ENCODE measurements around the gene HPS1.

DNA sequence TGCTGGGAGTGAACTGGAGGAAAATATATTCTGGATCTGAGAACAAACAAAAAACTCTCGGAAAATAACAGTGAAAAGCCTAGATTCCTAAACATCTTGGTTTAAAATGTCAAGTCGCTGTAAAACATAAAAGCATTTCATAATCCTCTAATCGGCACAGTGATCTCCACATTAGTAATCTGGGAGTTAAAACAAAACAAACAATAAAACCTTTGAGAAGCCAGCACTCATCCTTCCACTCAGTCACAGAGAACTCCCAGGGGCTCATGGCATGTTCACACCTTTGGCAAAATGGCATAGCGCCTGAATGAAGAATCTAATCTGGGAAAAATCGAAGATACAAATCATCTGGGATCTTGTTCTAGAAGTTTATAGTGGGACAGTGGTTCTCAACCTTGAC lies 24.1 kb upstream of the HPS1 start:
- TF ChIP-seq, protein P1, sequence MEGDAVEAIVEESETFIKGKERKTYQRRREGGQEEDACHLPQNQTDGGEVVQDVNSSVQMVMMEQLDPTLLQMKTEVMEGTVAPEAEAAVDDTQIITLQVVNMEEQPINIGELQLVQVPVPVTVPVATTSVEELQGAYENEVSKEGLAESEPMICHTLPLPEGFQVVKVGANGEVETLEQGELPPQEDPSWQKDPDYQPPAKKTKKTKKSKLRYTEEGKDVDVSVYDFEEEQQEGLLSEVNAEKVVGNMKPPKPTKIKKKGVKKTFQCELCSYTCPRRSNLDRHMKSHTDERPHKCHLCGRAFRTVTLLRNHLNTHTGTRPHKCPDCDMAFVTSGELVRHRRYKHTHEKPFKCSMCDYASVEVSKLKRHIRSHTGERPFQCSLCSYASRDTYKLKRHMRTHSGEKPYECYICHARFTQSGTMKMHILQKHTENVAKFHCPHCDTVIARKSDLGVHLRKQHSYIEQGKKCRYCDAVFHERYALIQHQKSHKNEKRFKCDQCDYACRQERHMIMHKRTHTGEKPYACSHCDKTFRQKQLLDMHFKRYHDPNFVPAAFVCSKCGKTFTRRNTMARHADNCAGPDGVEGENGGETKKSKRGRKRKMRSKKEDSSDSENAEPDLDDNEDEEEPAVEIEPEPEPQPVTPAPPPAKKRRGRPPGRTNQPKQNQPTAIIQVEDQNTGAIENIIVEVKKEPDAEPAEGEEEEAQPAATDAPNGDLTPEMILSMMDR (IDR thresholded peaks at IDR 0.05; ENCODE audit: insufficient read depth, low read depth, low read length), result no peak
- no peak for TF ChIP-seq EZH2 (IDR thresholded peaks at IDR 0.05; ENCODE audit: insufficient read depth, low read length)
